ENCODE results near the gene CXCL9. TPM values are rescaled to one million over a fixed set of nuclear protein-coding genes. Genes with fewer than 3 reads are reported as not detected.
"Not testable (repeated sequence)": the region's sequence is repeated elsewhere in the genome, so short reads cannot be mapped to it uniquely, and the experiment has no call there.

CXCL9 gene
- total RNA-seq, 2 donors from 2014 or later: 0.56 to 2.1 TPM

GRCh38 chr4:75976177-75976576 lies 31.1 kb downstream of the CXCL9 start:
- DNase-seq (ENCODE audit: low spot score): no peak
- intact Hi-C loops (cut with DNase I): no loop called here

GRCh38 chr4:75973766-75974165 lies 33.5 kb downstream of the CXCL9 start:
- intact Hi-C loops (cut with DNase I): no loop called here
- DNase-seq (ENCODE audit: low spot score): no peak

DNA sequence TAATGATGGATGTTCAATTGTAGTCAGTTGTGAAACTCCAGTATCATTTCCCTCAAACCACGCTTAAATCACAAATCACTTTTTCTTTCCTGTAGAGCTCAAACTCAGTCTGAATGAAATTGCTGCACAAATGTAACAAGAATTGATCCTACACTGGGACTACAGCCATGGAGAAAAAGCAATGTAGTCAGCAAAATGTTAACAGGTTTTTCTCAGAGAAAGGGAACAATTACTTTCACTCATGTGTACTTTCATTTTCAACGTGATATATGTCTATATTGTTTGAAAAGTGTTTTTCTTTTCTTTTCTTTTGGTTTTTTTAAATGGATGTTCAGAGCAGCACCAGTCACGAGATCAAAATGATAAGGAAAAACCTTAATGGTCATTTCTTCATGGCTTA lies 39.2 kb downstream of the CXCL9 start:
- intact Hi-C loops (cut with DNase I): no loop called here

GRCh38 chr4:75963558-75963957 lies 43.8 kb downstream of the CXCL9 start:
- no peak for DNase-seq (ENCODE audit: low spot score)
- intact Hi-C loops (cut with DNase I): no loop called here

More for the DNA sequence above, 39.2 kb downstream of the CXCL9 start:
- no peak for DNase-seq (ENCODE audit: low spot score)

DNA sequence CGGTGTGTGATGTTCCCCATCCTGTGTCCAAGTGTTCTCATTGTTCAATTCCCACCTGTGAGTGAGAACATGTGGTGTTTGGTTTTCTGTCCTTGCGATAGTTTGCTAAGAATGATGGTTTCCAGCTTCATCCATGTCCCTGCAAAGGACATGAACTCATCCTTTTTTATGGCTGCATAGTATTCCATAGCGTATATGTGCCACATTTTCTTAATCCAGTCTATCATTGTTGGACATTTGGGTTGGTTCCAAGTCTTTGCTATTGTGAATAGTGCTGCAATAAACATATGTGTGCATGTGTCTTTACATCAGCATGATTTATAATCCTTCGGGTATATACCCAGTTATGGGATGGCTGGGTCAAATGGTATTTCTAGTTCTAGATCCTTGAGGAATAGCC lies 45.2 kb downstream of the CXCL9 start:
- intact Hi-C loops (cut with DNase I): not testable (repeated sequence)

GRCh38 chr4:75958546-75958945 lies 48.8 kb downstream of the CXCL9 start:
- intact Hi-C loops (cut with DNase I): not testable (repeated sequence)

More for the DNA sequence above, 45.2 kb downstream of the CXCL9 start:
- not testable (repeated sequence) for DNase-seq (ENCODE audit: low spot score)

DNA sequence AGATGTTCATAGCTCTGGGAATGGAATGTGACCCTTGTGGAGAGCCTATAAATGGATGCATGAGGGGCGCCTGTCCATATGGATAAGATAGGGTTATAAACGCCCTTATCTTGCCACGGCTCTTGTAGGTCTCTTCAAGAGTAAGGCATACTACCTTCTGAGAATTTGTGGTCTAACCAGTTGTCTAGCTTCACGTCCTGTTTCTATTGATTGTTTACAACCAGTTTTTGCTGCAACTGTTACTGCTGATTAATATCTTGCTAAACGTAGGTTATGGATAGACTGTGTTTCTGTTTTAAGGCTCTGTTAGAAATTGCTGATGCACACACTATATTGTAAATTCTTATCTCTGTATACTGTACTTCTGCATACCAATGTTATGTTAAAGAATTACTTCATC lies 52.5 kb downstream of the CXCL9 start:
- intact Hi-C loops (cut with DNase I); DNase-seq (ENCODE audit: low spot score): not testable (repeated sequence)

More at GRCh38 chr4:75958546-75958945, 48.8 kb downstream of the CXCL9 start:
- DNase-seq (ENCODE audit: low spot score): not testable (repeated sequence)

DNA sequence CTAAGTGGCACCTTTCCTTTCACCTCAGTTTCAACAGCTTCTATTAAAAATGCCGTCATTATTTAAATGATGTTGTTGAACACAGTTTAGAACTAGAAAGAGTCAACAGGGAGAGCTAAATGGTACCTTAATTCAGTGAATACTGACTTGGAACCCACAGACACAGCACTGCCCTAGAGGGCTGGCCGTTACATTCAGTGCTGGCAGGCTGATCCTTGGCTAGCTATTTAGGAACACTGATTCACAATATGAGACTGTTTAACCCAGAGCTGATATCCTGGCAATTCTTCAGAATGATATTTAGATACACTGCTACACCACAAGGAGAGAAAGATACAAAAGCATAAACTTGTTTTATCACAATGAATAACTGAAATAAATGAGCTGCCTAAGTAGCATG lies 53.8 kb downstream of the CXCL9 start:
- DNase-seq (ENCODE audit: low spot score): no peak
- intact Hi-C loops (cut with DNase I): no loop called here

Other genes with a start within 250 kb of the CXCL9 start
- gene PPEF2, start 105.1 kb downstream of the CXCL9 start, total RNA-seq: not detected
- gene NAAA, start 66.5 kb downstream of the CXCL9 start, total RNA-seq: 10 to 100 TPM; 17.2 to 40.4 TPM
- 10 to 100 TPM; 39.8 to 46.4 TPM for gene SDAD1, start 16.6 kb downstream of the CXCL9 start, total RNA-seq
- gene CXCL10, start 16.0 kb upstream of the CXCL9 start, total RNA-seq: under 1 TPM; 0.19 to 0.32 TPM
- under 1 TPM in 1 of 2 donors, not detected in 1; 0.14 TPM for gene CXCL11, start 28.6 kb upstream of the CXCL9 start, total RNA-seq
- gene ART3, start 67.2 kb upstream of the CXCL9 start, total RNA-seq: under 1 TPM in 1 of 2 donors, not detected in 1; 0.37 TPM
- gene NUP54, start 140.9 kb upstream of the CXCL9 start, total RNA-seq: 10 to 100 TPM; 32.9 to 39.5 TPM
- gene SCARB2, start 206.3 kb upstream of the CXCL9 start, total RNA-seq: 100 to 1,000 TPM; 159 to 169 TPM
- gene FAM47E, start 244.2 kb upstream of the CXCL9 start, total RNA-seq: 1 to 10 TPM; 1.4 TPM